Measurements from ENCODE around the gene ENPP3. TPM values are rescaled to one million over a fixed set of nuclear protein-coding genes. Genes with fewer than 3 reads are reported as not detected.

The ENPP3 gene
- total and polyA plus RNA-seq, 9 of the 15 experiments (the other 6 are each of a cell fraction or from before 2014, with no cell fraction given), result 14.0 to 32.8 (median 21.6) TPM

DNA sequence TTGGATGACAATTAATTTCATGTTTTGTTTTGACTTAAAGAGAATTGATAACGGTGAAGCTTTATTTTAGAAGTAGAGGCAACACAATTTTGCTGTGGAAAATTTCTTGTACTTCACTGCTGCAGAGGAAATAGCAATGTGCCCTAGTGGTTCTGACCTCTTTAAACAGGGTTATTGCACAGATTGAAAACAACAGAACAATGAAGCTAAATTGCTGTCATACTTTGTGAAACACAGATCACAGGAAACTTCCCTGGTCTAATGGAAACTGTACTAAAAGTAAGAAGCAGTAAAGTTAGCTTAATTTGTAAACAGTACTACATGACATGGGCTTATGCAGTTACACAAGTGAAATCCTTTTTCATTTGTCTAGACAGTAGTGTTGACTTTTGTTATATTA, 32.8 kb downstream of the ENPP3 start:
- Histone ChIP-seq H3K4me3 (no peak overlapping the region), H3K79me2 (ENCODE audit: control insufficient read depth, insufficient read depth, low read length) (no peaks in the 10 kb centered on the region; the same call in 2 of the 3 replicates), H2AFZ (ENCODE audit: low read depth, low read length) (no peak overlapping the region), H3K27me3 (ENCODE audit: control insufficient read depth in 2 of 2, insufficient read depth in 2 of 2, low read length in 2 of 2) (no peaks in the 10 kb centered on the region), H3K9me1 (ENCODE audit: control insufficient read depth, insufficient read depth, low read length) (no peaks in the 10 kb centered on the region), H4K20me1 (replicated peaks; ENCODE audit: control insufficient read depth, insufficient read depth, low read length) (no peaks in the 10 kb centered on the region), H3K36me3 (ENCODE audit: control insufficient read depth, insufficient read depth, low read length) (peaks cover 27% of the 10 kb centered on the region; the same call in 2 of the 3 replicates), H3K4me1 (replicated peaks in 1 of 2; ENCODE audit: control insufficient read depth in 2 of 2, insufficient read depth in 2 of 2, low read length in 2 of 2) (no peaks in the 10 kb centered on the region), H3K9ac (ENCODE audit: insufficient read depth in 1 of 2, low read depth in 2 of 2, low read length in 2 of 2) (no peak overlapping the region), H3K9me3 (replicated peaks; ENCODE audit: control insufficient read depth, insufficient read depth, low read depth, low read length) (no peaks in the 10 kb centered on the region), H3K27ac (ENCODE audit: extremely low read depth, low read depth, low read length) (no peak overlapping the region), H3K4me2 (ENCODE audit: insufficient read depth, low read length) (no peak overlapping the region)
- no peak for FAIRE-seq
- POLR2A ChIA-PET, result interaction anchor here (0.7 to 2.8 kb wide), 3 partner anchors 10 to 361 kb away, joined by 3 to 18 read pairs (median 4); no protein-coding TSS in a partner anchor
- no peak for ATAC-seq
- no peak for DNase-seq (ENCODE audit: extremely low read depth in 1 of 4, low spot score in 3 of 4)
- CTCF ChIA-PET (ENCODE audit: low intra/inter-chr PET ratio), result no interaction called here
- intact Hi-C loops (cut with micrococcal nuclease), result no loop called here
- 46% methylated on average over 1 of the region's 1 CpG for WGBS (ENCODE audit: insufficient coverage, low coverage, missing lambda C conversion rate)
- no TSS peak for BruUV-seq (replicated peaks)
- in situ Hi-C loops (cut with MboI), result no loop called here
- no peak for TF ChIP-seq POLR2B (IDR thresholded peaks at IDR 0.05; ENCODE audit: low read depth, partially characterized antibody)
- TF ChIP-seq ZNF583 (CRISPR knock-in tag; IDR thresholded peaks at IDR 0.05), result no peak
- no peak for TF ChIP-seq RFX7 (CRISPR knock-in tag; IDR thresholded peaks at IDR 0.05)
- TF ChIP-seq ZNF384 (IDR thresholded peaks at IDR 0.05; ENCODE audit: low read depth, low read length), result no peak
- no peak for TF ChIP-seq TFAM (CRISPR knock-in tag; conservative IDR thresholded peaks at IDR 0.05)
- TF ChIP-seq SRF (CRISPR knock-in tag; IDR thresholded peaks at IDR 0.05), result no peak
- TF ChIP-seq LCOR (CRISPR knock-in tag; IDR thresholded peaks at IDR 0.05), result no peak
- TF ChIP-seq, protein P1, sequence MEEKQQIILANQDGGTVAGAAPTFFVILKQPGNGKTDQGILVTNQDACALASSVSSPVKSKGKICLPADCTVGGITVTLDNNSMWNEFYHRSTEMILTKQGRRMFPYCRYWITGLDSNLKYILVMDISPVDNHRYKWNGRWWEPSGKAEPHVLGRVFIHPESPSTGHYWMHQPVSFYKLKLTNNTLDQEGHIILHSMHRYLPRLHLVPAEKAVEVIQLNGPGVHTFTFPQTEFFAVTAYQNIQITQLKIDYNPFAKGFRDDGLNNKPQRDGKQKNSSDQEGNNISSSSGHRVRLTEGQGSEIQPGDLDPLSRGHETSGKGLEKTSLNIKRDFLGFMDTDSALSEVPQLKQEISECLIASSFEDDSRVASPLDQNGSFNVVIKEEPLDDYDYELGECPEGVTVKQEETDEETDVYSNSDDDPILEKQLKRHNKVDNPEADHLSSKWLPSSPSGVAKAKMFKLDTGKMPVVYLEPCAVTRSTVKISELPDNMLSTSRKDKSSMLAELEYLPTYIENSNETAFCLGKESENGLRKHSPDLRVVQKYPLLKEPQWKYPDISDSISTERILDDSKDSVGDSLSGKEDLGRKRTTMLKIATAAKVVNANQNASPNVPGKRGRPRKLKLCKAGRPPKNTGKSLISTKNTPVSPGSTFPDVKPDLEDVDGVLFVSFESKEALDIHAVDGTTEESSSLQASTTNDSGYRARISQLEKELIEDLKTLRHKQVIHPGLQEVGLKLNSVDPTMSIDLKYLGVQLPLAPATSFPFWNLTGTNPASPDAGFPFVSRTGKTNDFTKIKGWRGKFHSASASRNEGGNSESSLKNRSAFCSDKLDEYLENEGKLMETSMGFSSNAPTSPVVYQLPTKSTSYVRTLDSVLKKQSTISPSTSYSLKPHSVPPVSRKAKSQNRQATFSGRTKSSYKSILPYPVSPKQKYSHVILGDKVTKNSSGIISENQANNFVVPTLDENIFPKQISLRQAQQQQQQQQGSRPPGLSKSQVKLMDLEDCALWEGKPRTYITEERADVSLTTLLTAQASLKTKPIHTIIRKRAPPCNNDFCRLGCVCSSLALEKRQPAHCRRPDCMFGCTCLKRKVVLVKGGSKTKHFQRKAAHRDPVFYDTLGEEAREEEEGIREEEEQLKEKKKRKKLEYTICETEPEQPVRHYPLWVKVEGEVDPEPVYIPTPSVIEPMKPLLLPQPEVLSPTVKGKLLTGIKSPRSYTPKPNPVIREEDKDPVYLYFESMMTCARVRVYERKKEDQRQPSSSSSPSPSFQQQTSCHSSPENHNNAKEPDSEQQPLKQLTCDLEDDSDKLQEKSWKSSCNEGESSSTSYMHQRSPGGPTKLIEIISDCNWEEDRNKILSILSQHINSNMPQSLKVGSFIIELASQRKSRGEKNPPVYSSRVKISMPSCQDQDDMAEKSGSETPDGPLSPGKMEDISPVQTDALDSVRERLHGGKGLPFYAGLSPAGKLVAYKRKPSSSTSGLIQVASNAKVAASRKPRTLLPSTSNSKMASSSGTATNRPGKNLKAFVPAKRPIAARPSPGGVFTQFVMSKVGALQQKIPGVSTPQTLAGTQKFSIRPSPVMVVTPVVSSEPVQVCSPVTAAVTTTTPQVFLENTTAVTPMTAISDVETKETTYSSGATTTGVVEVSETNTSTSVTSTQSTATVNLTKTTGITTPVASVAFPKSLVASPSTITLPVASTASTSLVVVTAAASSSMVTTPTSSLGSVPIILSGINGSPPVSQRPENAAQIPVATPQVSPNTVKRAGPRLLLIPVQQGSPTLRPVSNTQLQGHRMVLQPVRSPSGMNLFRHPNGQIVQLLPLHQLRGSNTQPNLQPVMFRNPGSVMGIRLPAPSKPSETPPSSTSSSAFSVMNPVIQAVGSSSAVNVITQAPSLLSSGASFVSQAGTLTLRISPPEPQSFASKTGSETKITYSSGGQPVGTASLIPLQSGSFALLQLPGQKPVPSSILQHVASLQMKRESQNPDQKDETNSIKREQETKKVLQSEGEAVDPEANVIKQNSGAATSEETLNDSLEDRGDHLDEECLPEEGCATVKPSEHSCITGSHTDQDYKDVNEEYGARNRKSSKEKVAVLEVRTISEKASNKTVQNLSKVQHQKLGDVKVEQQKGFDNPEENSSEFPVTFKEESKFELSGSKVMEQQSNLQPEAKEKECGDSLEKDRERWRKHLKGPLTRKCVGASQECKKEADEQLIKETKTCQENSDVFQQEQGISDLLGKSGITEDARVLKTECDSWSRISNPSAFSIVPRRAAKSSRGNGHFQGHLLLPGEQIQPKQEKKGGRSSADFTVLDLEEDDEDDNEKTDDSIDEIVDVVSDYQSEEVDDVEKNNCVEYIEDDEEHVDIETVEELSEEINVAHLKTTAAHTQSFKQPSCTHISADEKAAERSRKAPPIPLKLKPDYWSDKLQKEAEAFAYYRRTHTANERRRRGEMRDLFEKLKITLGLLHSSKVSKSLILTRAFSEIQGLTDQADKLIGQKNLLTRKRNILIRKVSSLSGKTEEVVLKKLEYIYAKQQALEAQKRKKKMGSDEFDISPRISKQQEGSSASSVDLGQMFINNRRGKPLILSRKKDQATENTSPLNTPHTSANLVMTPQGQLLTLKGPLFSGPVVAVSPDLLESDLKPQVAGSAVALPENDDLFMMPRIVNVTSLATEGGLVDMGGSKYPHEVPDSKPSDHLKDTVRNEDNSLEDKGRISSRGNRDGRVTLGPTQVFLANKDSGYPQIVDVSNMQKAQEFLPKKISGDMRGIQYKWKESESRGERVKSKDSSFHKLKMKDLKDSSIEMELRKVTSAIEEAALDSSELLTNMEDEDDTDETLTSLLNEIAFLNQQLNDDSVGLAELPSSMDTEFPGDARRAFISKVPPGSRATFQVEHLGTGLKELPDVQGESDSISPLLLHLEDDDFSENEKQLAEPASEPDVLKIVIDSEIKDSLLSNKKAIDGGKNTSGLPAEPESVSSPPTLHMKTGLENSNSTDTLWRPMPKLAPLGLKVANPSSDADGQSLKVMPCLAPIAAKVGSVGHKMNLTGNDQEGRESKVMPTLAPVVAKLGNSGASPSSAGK (IDR thresholded peaks at IDR 0.05), result no peak
